GM20000 (cell line): ENCODE data around the gene GPN1.

ENCODE experiments used
- DNase-seq: peaks from one replicate; pipeline ENCODE4 v3.0.0; 2012; ENCODE audit warnings: low spot score
- CTCF ChIP-seq: IDR thresholded peaks from 2 replicates; pipeline ENCODE4 v1.5.1; 2012; ENCODE audit warnings: mild to moderate bottlenecking, control low read depth; ENCODE audit errors: extremely low read depth, missing control alignments

Gene GPN1

GRCh38 chr2:27651056-27651455 lies 22.2 kb downstream of the GPN1 start:
- TF ChIP-seq CTCF, result no peak
- DNase-seq, result no peak

- DNase-seq, result no peak
- TF ChIP-seq CTCF, result no peak
These were observed 23.5 kb downstream of the GPN1 start for GRCh38 chr2:27652341-27652740.

- no peak for TF ChIP-seq CTCF
- DNase-seq, result no peak
These were observed 23.9 kb downstream of the GPN1 start for GRCh38 chr2:27652790-27653189.

- no peak for TF ChIP-seq CTCF
- no peak for DNase-seq
These were observed 24.5 kb downstream of the GPN1 start for GRCh38 chr2:27653397-27653796.

- TF ChIP-seq CTCF, result no peak
- DNase-seq, result no peak
These were observed 26.5 kb downstream of the GPN1 start for GRCh38 chr2:27655155-27655951.

- DNase-seq, result no peak
- TF ChIP-seq CTCF, result no peak
These were observed 32.5 kb downstream of the GPN1 start for GRCh38 chr2:27661371-27661770.

GRCh38 chr2:27663285-27664153 lies 34.7 kb downstream of the GPN1 start, which contains the start of the genes SLC4A1AP and SUPT7L:
Gene SLC4A1AP (plus strand): TSS chr2:27663889. CDS start chr2:27663915, 26 bp downstream.
Gene SUPT7L (minus strand): TSS chr2:27663614. CDS start chr2:27662192, 1,422 bp downstream.
- TF ChIP-seq CTCF, result no peak
- peak; percentile 76 for DNase-seq
